ENCODE data around the gene PPM1M.
A peak's percentile ranks its signal among the peaks of the same experiment; 100 is the strongest.

PPM1M gene

GRCh38 chr3:52245322-52246263 is at the start of gene PPM1M:
Gene PPM1M, plus strand, starts transcription at chr3:52245759. Its CDS starts 66 bp downstream, at chr3:52245825.
- Mint-ChIP-seq H3K9me3 (no peaks in the 10 kb centered on the region), H3K4me3 (peak within 1 kb of the TSS; percentile 90), H3K27ac (peak within 1 kb of the TSS; percentile 95), H3K27me3 (no peaks in the 10 kb centered on the region), H3K36me3 (ENCODE audit: low read depth) (peaks cover 58% of the 10 kb centered on the region), H3K4me1 (ENCODE audit: low read depth) (peaks cover 87% of the 10 kb centered on the region)
- peak; percentile 74 for DNase-seq

- H3K36me3 Mint-ChIP-seq (ENCODE audit: low read depth): peaks cover 25% of the 10 kb centered on the region
- H3K9me3 Mint-ChIP-seq: no peaks in the 10 kb centered on the region
- no peaks in the 10 kb centered on the region for H3K27me3 Mint-ChIP-seq
- no peak overlapping the region for H3K27ac Mint-ChIP-seq
- no peak for DNase-seq
- H3K4me1 Mint-ChIP-seq (ENCODE audit: low read depth): peaks cover 37% of the 10 kb centered on the region
- H3K4me3 Mint-ChIP-seq: no peak overlapping the region
Observed at GRCh38 chr3:52195823-52196331, 49.7 kb upstream of the PPM1M start.

- Mint-ChIP-seq H3K27me3 (no peaks in the 10 kb centered on the region), H3K9me3 (no peaks in the 10 kb centered on the region), H3K4me1 (ENCODE audit: low read depth) (peaks cover 48% of the 10 kb centered on the region)
Observed at GRCh38 chr3:52196977-52197376, 48.6 kb upstream of the PPM1M start.

GRCh38 chr3:52197499-52197841 is 48.1 kb upstream of the PPM1M start:
- H3K27ac Mint-ChIP-seq: peak overlapping the region; percentile 88
- H3K36me3 Mint-ChIP-seq (ENCODE audit: low read depth): peaks cover 41% of the 10 kb centered on the region
- DNase-seq: no peak
- H3K9me3 Mint-ChIP-seq: no peaks in the 10 kb centered on the region
- H3K4me1 Mint-ChIP-seq (ENCODE audit: low read depth): peaks cover 53% of the 10 kb centered on the region
- H3K4me3 Mint-ChIP-seq: peak overlapping the region; percentile 98
- H3K27me3 Mint-ChIP-seq: no peaks in the 10 kb centered on the region

More at GRCh38 chr3:52196977-52197376, 48.6 kb upstream of the PPM1M start:
- DNase-seq: peak; percentile 39
- Mint-ChIP-seq H3K4me3 (no peak overlapping the region), H3K27ac (peak overlapping the region; percentile 88), H3K36me3 (ENCODE audit: low read depth) (peaks cover 36% of the 10 kb centered on the region)

GRCh38 chr3:52197842-52198625 is 47.5 kb upstream of the PPM1M start, which contains the start of gene ALAS1:
Gene ALAS1, plus strand, starts transcription at chr3:52198160. Its CDS starts 1,082 bp downstream, at chr3:52199242.
- H3K4me3 Mint-ChIP-seq: peak within 1 kb of the TSS; percentile 98
- DNase-seq: peak; percentile 97
- H3K27me3 Mint-ChIP-seq: no peaks in the 10 kb centered on the region
- peaks cover 46% of the 10 kb centered on the region for H3K36me3 Mint-ChIP-seq (ENCODE audit: low read depth)
- peaks cover 59% of the 10 kb centered on the region for H3K4me1 Mint-ChIP-seq (ENCODE audit: low read depth)
- H3K9me3 Mint-ChIP-seq: no peaks in the 10 kb centered on the region
- H3K27ac Mint-ChIP-seq: peak within 1 kb of the TSS; percentile 96

GRCh38 chr3:52198643-52199608 is 46.6 kb upstream of the PPM1M start:
- Mint-ChIP-seq H3K9me3 (no peaks in the 10 kb centered on the region), H3K27ac (peak overlapping the region; percentile 96), H3K27me3 (no peaks in the 10 kb centered on the region), H3K36me3 (ENCODE audit: low read depth) (peaks cover 55% of the 10 kb centered on the region), H3K4me1 (ENCODE audit: low read depth) (peaks cover 66% of the 10 kb centered on the region), H3K4me3 (peak overlapping the region; percentile 98)
- no peak for DNase-seq

GRCh38 chr3:52200981-52201679 is 44.4 kb upstream of the PPM1M start:
- Mint-ChIP-seq H3K4me3 (no peak overlapping the region), H3K27me3 (no peaks in the 10 kb centered on the region), H3K4me1 (ENCODE audit: low read depth) (peaks cover 82% of the 10 kb centered on the region), H3K27ac (peak overlapping the region; percentile 42), H3K36me3 (ENCODE audit: low read depth) (peaks cover 77% of the 10 kb centered on the region), H3K9me3 (no peaks in the 10 kb centered on the region)
- no peak for DNase-seq

GRCh38 chr3:52202384-52203077 is 43.0 kb upstream of the PPM1M start:
- peak overlapping the region; percentile 42 for H3K27ac Mint-ChIP-seq
- peaks cover 72% of the 10 kb centered on the region for H3K4me1 Mint-ChIP-seq (ENCODE audit: low read depth)
- H3K4me3 Mint-ChIP-seq: no peak overlapping the region
- no peaks in the 10 kb centered on the region for H3K9me3 Mint-ChIP-seq
- no peak for DNase-seq
- no peaks in the 10 kb centered on the region for H3K27me3 Mint-ChIP-seq
- peaks cover 91% of the 10 kb centered on the region for H3K36me3 Mint-ChIP-seq (ENCODE audit: low read depth)

- no peaks in the 10 kb centered on the region for H3K27me3 Mint-ChIP-seq
- H3K4me1 Mint-ChIP-seq (ENCODE audit: low read depth): peaks cover 66% of the 10 kb centered on the region
- H3K4me3 Mint-ChIP-seq: no peak overlapping the region
- peaks cover 98% of the 10 kb centered on the region for H3K36me3 Mint-ChIP-seq (ENCODE audit: low read depth)
- no peak for DNase-seq
- no peaks in the 10 kb centered on the region for H3K9me3 Mint-ChIP-seq
- peak overlapping the region; percentile 50 for H3K27ac Mint-ChIP-seq
Observed at GRCh38 chr3:52203701-52204100, 41.9 kb upstream of the PPM1M start.

GRCh38 chr3:52204337-52205073 is 41.1 kb upstream of the PPM1M start:
- peak overlapping the region; percentile 50 for H3K27ac Mint-ChIP-seq
- H3K36me3 Mint-ChIP-seq (ENCODE audit: low read depth): peaks cover 98% of the 10 kb centered on the region
- no peak for DNase-seq
- no peaks in the 10 kb centered on the region for H3K27me3 Mint-ChIP-seq
- no peaks in the 10 kb centered on the region for H3K9me3 Mint-ChIP-seq
- H3K4me1 Mint-ChIP-seq (ENCODE audit: low read depth): peaks cover 58% of the 10 kb centered on the region
- no peak overlapping the region for H3K4me3 Mint-ChIP-seq

- Mint-ChIP-seq H3K4me1 (ENCODE audit: low read depth) (peaks cover 52% of the 10 kb centered on the region), H3K27ac (peak overlapping the region; percentile 34), H3K4me3 (no peak overlapping the region), H3K27me3 (no peaks in the 10 kb centered on the region), H3K9me3 (no peaks in the 10 kb centered on the region), H3K36me3 (ENCODE audit: low read depth) (peaks cover 100% of the 10 kb centered on the region)
- no peak for DNase-seq
Observed at GRCh38 chr3:52205727-52206372, 39.7 kb upstream of the PPM1M start.

GRCh38 chr3:52208556-52208955 is 37.0 kb upstream of the PPM1M start:
- Mint-ChIP-seq H3K4me1 (ENCODE audit: low read depth) (peaks cover 25% of the 10 kb centered on the region), H3K36me3 (ENCODE audit: low read depth) (peaks cover 99% of the 10 kb centered on the region), H3K4me3 (no peak overlapping the region), H3K9me3 (no peaks in the 10 kb centered on the region), H3K27ac (no peak overlapping the region), H3K27me3 (no peaks in the 10 kb centered on the region)
- DNase-seq: no peak
